Kidney epithelial cell (primary cell): ENCODE measurements around the gene CSNK2A2. TPM values are rescaled to one million over a fixed set of nuclear protein-coding genes. Genes with fewer than 3 reads are reported as not detected.

Source experiments
- DNase-seq: peaks from one replicate; pipeline ENCODE4 v3.0.0-alpha.2; 2010; ENCODE audit warnings: low read depth
- H3K27me3 ChIP-seq: 2 replicates; pipeline ENCODE4 v1.6.0; 2011; ENCODE audit warnings: low read length; ENCODE audit not compliant: control insufficient read depth, insufficient read depth
- H3K36me3 ChIP-seq: 2 replicates; pipeline ENCODE4 v1.5.1; 2011; ENCODE audit warnings: low read length; ENCODE audit not compliant: control insufficient read depth, insufficient read depth
- H3K4me3 ChIP-seq: 2 replicates; pipeline ENCODE4 v1.5.1; 2011; ENCODE audit warnings: low read depth, mild to moderate bottlenecking, control low read depth, low read length
- CTCF ChIP-seq: IDR thresholded peaks from 2 replicates; pipeline ENCODE4 v1.5.1; 2011; ENCODE audit warnings: mild to moderate bottlenecking, moderate library complexity, low read length, control low read depth, inconsistent platforms; ENCODE audit not compliant: insufficient read depth, poor library complexity, severe bottlenecking
- total RNA-seq: library from RNA; depleted of rRNA; stranded (reverse); fragments of >200 nt; gene quantifications from 2 replicates; pipeline ENCODE4 v1.2.3, GENCODE V29; 2015

CSNK2A2 gene
- total RNA-seq, 1 donor from 2014 or later = 54.8 TPM

GRCh38 chr16:58196898-58197313 is 1.0 kb downstream of the CSNK2A2 start:
- Histone ChIP-seq H3K4me3 (peak overlapping the region; percentile 78), H3K27me3 (no peaks in the 10 kb centered on the region), H3K36me3 (peaks cover 2% of the 10 kb centered on the region)
- no peak for TF ChIP-seq CTCF
- no peak for DNase-seq

- Histone ChIP-seq H3K27me3 (no peaks in the 10 kb centered on the region), H3K36me3 (peaks cover 2% of the 10 kb centered on the region), H3K4me3 (no peak overlapping the region)
- no peak for DNase-seq
- TF ChIP-seq CTCF = no peak
These were observed 2.1 kb downstream of the CSNK2A2 start for GRCh38 chr16:58195771-58196170.

GRCh38 chr16:58195344-58195743 is 2.6 kb downstream of the CSNK2A2 start:
- Histone ChIP-seq H3K4me3 (no peak overlapping the region), H3K27me3 (no peaks in the 10 kb centered on the region), H3K36me3 (peaks cover 2% of the 10 kb centered on the region)
- no peak for DNase-seq
- no peak for TF ChIP-seq CTCF

- DNase-seq = no peak
- TF ChIP-seq CTCF = no peak
- Histone ChIP-seq H3K36me3 (peaks cover 2% of the 10 kb centered on the region), H3K27me3 (no peaks in the 10 kb centered on the region), H3K4me3 (no peak overlapping the region)
These were observed 3.1 kb downstream of the CSNK2A2 start for GRCh38 chr16:58194790-58195189.

GRCh38 chr16:58187665-58188421 is 10.1 kb downstream of the CSNK2A2 start:
- Histone ChIP-seq H3K36me3 (peaks cover 2% of the 10 kb centered on the region), H3K27me3 (no peaks in the 10 kb centered on the region), H3K4me3 (no peak overlapping the region)
- no peak for DNase-seq
- no peak for TF ChIP-seq CTCF

- DNase-seq = no peak
- Histone ChIP-seq H3K36me3 (peaks cover 2% of the 10 kb centered on the region), H3K27me3 (no peaks in the 10 kb centered on the region), H3K4me3 (no peak overlapping the region)
- no peak for TF ChIP-seq CTCF
These were observed 10.8 kb downstream of the CSNK2A2 start for GRCh38 chr16:58187092-58187491.
